GM21717 (cell line): ENCODE results near the gene LHFPL2.

Experiments used
- ATAC-seq: cut with Tn5 transposase; IDR thresholded peaks from one replicate; pipeline ENCODE4 v1.9.1; 2021; ENCODE audit warnings: mild to moderate bottlenecking, moderate library complexity; ENCODE audit not compliant: unreplicated experiment

The LHFPL2 gene

GRCh38 chr5:78547183-78547582 is 101.4 kb downstream of the LHFPL2 start:
- no peak for ATAC-seq

GRCh38 chr5:78546276-78546996 is 102.1 kb downstream of the LHFPL2 start:
- no peak for ATAC-seq

- no peak for ATAC-seq
Observed at GRCh38 chr5:78545406-78545805, 103.2 kb downstream of the LHFPL2 start.

GRCh38 chr5:78544561-78545201 is 103.9 kb downstream of the LHFPL2 start:
- no peak for ATAC-seq

GRCh38 chr5:78543916-78544315 is 104.7 kb downstream of the LHFPL2 start:
- no peak for ATAC-seq

- ATAC-seq: no peak
Observed at GRCh38 chr5:78543292-78543691, 105.3 kb downstream of the LHFPL2 start.

GRCh38 chr5:78542321-78542840 is 106.2 kb downstream of the LHFPL2 start:
- ATAC-seq: no peak

- ATAC-seq: no peak
Observed at GRCh38 chr5:78541086-78541654, 107.4 kb downstream of the LHFPL2 start.

GRCh38 chr5:78540335-78541085 is 108.1 kb downstream of the LHFPL2 start:
- no peak for ATAC-seq

GRCh38 chr5:78538240-78538850 is 110.2 kb downstream of the LHFPL2 start:
- no peak for ATAC-seq

- no peak for ATAC-seq
Observed at GRCh38 chr5:78537821-78538220, 110.8 kb downstream of the LHFPL2 start.

GRCh38 chr5:78537411-78537810 is 111.2 kb downstream of the LHFPL2 start:
- ATAC-seq: no peak

- no peak for ATAC-seq
Observed at GRCh38 chr5:78536661-78537196, 111.8 kb downstream of the LHFPL2 start.

GRCh38 chr5:78534905-78535200 is 113.7 kb downstream of the LHFPL2 start:
- ATAC-seq: no peak

GRCh38 chr5:78534148-78534904 is 114.2 kb downstream of the LHFPL2 start:
- ATAC-seq: no peak

GRCh38 chr5:78533356-78533755 is 115.2 kb downstream of the LHFPL2 start:
- no peak for ATAC-seq

- no peak for ATAC-seq
Observed at GRCh38 chr5:78530342-78531096, 118.1 kb downstream of the LHFPL2 start.

GRCh38 chr5:78527925-78528324 is 120.6 kb downstream of the LHFPL2 start:
- ATAC-seq: no peak
